BLaER1 (cell line): ENCODE results near the gene MPV17.

Source experiments
- H3K27ac ChIP-seq: shearing (Covaris generic); formaldehyde crosslinking; 2 replicates; pipeline ENCODE4 v1.8.1; 2022
- H3K27me3 ChIP-seq: shearing (Covaris generic); formaldehyde crosslinking; 2 replicates; pipeline ENCODE4 v1.8.1; 2022
- H3K36me3 ChIP-seq: shearing (Covaris generic); formaldehyde crosslinking; 2 replicates; pipeline ENCODE4 v1.8.1; 2022
- H3K4me1 ChIP-seq: shearing (Covaris generic); formaldehyde crosslinking; 2 replicates; pipeline ENCODE4 v1.8.1; 2022
- H3K4me2 ChIP-seq: shearing (Covaris generic); formaldehyde crosslinking; 2 replicates; pipeline ENCODE4 v1.8.1; 2022
- H3K4me3 ChIP-seq: shearing (Covaris generic); formaldehyde crosslinking; 2 replicates; pipeline ENCODE4 v1.8.1; 2022
- H3K9ac ChIP-seq: shearing (Covaris generic); formaldehyde crosslinking; 2 replicates; pipeline ENCODE4 v1.8.1; 2022
- H3K9me3 ChIP-seq: shearing (Covaris generic); formaldehyde crosslinking; 2 replicates; pipeline ENCODE4 v1.8.1; 2022
- H4K20me1 ChIP-seq: shearing (Covaris generic); formaldehyde crosslinking; 2 replicates; pipeline ENCODE4 v1.8.1; 2022
- Cebpa-rat ChIP-seq: shearing (Covaris generic); IDR thresholded peaks from 2 replicates; pipeline ENCODE4 v1.8.1; 2022

Gene MPV17, protein sequence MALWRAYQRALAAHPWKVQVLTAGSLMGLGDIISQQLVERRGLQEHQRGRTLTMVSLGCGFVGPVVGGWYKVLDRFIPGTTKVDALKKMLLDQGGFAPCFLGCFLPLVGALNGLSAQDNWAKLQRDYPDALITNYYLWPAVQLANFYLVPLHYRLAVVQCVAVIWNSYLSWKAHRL

GRCh38 chr2:27322766-27323595 is at the start of gene MPV17:
TSS of gene MPV17 (minus strand) at chr2:27323097. CDS start at chr2:27322517, 580 bp downstream.
- Histone ChIP-seq H3K27ac (peak within 1 kb of the TSS; percentile 93), H3K27me3 (no peaks in the 10 kb centered on the region), H4K20me1 (no peaks in the 10 kb centered on the region), H3K9ac (peak within 1 kb of the TSS; percentile 94), H3K36me3 (peaks cover 41% of the 10 kb centered on the region), H3K4me1 (peaks cover 33% of the 10 kb centered on the region), H3K4me3 (peak within 1 kb of the TSS; percentile 87), H3K9me3 (no peaks in the 10 kb centered on the region), H3K4me2 (peak within 1 kb of the TSS; percentile 97)
- TF ChIP-seq Cebpa-rat, result no peak

- Histone ChIP-seq H3K9me3 (no peaks in the 10 kb centered on the region), H3K36me3 (peaks cover 60% of the 10 kb centered on the region), H3K4me2 (peak overlapping the region; percentile 90), H3K27ac (peak overlapping the region; percentile 99), H4K20me1 (peaks cover 45% of the 10 kb centered on the region), H3K27me3 (no peaks in the 10 kb centered on the region), H3K4me1 (peaks cover 44% of the 10 kb centered on the region), H3K9ac (peak overlapping the region; percentile 98), H3K4me3 (peak overlapping the region; percentile 97)
- no peak for TF ChIP-seq Cebpa-rat
Measured at GRCh38 chr2:27370816-27371620, 48.1 kb upstream of the MPV17 start.

GRCh38 chr2:27370026-27370815 is 47.3 kb upstream of the MPV17 start, which contains the start of the genes EIF2B4 and SNX17:
TSS of gene EIF2B4 (minus strand) at chr2:27370338. CDS start at chr2:27370314, 24 bp downstream.
TSS of gene SNX17 (plus strand) at chr2:27370616. CDS start at chr2:27370744, 128 bp downstream.
- Histone ChIP-seq H3K27ac (peak within 1 kb of the TSS; percentile 99), H3K4me3 (peak within 1 kb of the TSS; percentile 97), H3K9me3 (no peaks in the 10 kb centered on the region), H4K20me1 (peaks cover 37% of the 10 kb centered on the region), H3K4me2 (peak within 1 kb of the TSS; percentile 99), H3K4me1 (peaks cover 44% of the 10 kb centered on the region), H3K9ac (peak within 1 kb of the TSS; percentile 98), H3K27me3 (no peaks in the 10 kb centered on the region), H3K36me3 (peaks cover 59% of the 10 kb centered on the region)
- TF ChIP-seq Cebpa-rat, result no peak

- Histone ChIP-seq H3K27me3 (no peaks in the 10 kb centered on the region), H3K4me2 (peak overlapping the region; percentile 99), H3K27ac (peak overlapping the region; percentile 99), H4K20me1 (peaks cover 37% of the 10 kb centered on the region), H3K9ac (peak overlapping the region; percentile 98), H3K4me1 (peaks cover 44% of the 10 kb centered on the region), H3K36me3 (peaks cover 59% of the 10 kb centered on the region), H3K4me3 (peak overlapping the region; percentile 97), H3K9me3 (no peaks in the 10 kb centered on the region)
- no peak for TF ChIP-seq Cebpa-rat
Measured at GRCh38 chr2:27369471-27370025, 46.7 kb upstream of the MPV17 start.

DNA sequence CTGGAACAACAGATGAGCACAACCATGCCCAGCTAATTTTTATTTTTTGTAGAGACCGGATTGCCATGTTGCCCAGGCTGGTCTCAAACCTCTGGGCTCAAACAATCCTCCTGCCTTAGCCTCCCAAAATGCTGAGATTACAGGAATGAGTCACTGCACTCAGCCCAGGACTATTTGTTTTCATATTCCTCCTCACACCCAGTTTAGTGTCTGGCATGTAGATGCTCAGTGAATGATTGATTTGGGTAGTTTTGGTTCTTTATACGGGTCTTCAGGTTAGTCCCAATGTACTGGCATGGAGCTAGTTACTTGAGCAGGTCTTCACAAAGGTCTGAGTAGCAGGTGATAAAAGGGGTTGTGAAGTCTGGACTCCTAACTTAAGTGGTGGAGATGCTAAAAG is 41.0 kb upstream of the MPV17 start:
- peaks cover 15% of the 10 kb centered on the region for H4K20me1 ChIP-seq
- no peak overlapping the region for H3K27ac ChIP-seq
- H3K9ac ChIP-seq, result no peak overlapping the region
- H3K4me1 ChIP-seq, result peaks cover 10% of the 10 kb centered on the region
- H3K4me2 ChIP-seq, result no peak overlapping the region
- no peaks in the 10 kb centered on the region for H3K9me3 ChIP-seq
- H3K4me3 ChIP-seq, result no peak overlapping the region
- peaks cover 71% of the 10 kb centered on the region for H3K36me3 ChIP-seq
- H3K27me3 ChIP-seq, result no peaks in the 10 kb centered on the region
- TF ChIP-seq Cebpa-rat, result no peak

GRCh38 chr2:27362678-27363420 is 40.0 kb upstream of the MPV17 start:
- H3K9ac ChIP-seq, result no peak overlapping the region
- H3K27me3 ChIP-seq, result no peaks in the 10 kb centered on the region
- no peak overlapping the region for H3K4me2 ChIP-seq
- TF ChIP-seq Cebpa-rat, result no peak
- H4K20me1 ChIP-seq, result peaks cover 12% of the 10 kb centered on the region
- H3K4me1 ChIP-seq, result peaks cover 8% of the 10 kb centered on the region
- no peak overlapping the region for H3K4me3 ChIP-seq
- H3K36me3 ChIP-seq, result peaks cover 60% of the 10 kb centered on the region
- H3K9me3 ChIP-seq, result no peaks in the 10 kb centered on the region
- H3K27ac ChIP-seq, result no peak overlapping the region

GRCh38 chr2:27356382-27357181 is 33.7 kb upstream of the MPV17 start, which contains the start of gene GTF3C2:
TSS of gene GTF3C2 (minus strand) at chr2:27356764. CDS start at chr2:27343554, 13,210 bp downstream.
- 0 out of 2 replicates have a peak, but pooled peaks have one; percentile 17 for TF ChIP-seq Cebpa-rat

More at GRCh38 chr2:27356382-27357181, 33.7 kb upstream of the MPV17 start, which contains the start of gene GTF3C2:
- Histone ChIP-seq H3K36me3 (peaks cover 18% of the 10 kb centered on the region; the same call in 1 of the 2 replicates), H3K27ac (peak within 1 kb of the TSS; percentile 96), H3K4me3 (peak within 1 kb of the TSS; percentile 82), H3K4me2 (peak within 1 kb of the TSS; percentile 90), H3K27me3 (no peaks in the 10 kb centered on the region), H3K4me1 (peaks cover 38% of the 10 kb centered on the region), H4K20me1 (peaks cover 29% of the 10 kb centered on the region), H3K9ac (peak within 1 kb of the TSS; percentile 94), H3K9me3 (no peaks in the 10 kb centered on the region)
